Fibroblast of gingiva (primary cell): ENCODE measurements around the gene BEND4.
A peak's percentile ranks its signal among the peaks of the same experiment; 100 is the strongest.

Experiments
- DNase-seq: peaks from one replicate; pipeline ENCODE4 v3.0.0-alpha.2; 2011; ENCODE audit warnings: low read depth

The BEND4 gene

DNA sequence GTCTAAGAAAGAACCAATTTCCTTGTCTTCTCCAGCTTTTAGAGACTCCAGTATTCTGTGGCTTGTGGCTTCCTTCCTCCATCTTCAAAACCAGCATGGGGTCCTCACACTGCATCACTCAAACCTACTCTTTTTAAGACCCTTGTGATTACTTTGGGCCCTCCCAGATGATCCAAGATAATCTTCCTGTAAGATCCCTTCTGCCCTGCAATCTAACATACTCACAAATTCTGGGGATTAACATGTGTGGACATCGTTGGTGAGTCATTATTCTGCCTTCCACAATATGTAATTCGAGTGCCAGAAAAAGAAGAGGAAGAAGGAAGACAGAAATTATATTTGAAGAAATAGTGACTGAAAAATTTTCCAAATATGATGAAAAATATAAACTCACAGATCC, 47.9 kb downstream of the BEND4 start:
- peak; percentile 11 for DNase-seq

DNA sequence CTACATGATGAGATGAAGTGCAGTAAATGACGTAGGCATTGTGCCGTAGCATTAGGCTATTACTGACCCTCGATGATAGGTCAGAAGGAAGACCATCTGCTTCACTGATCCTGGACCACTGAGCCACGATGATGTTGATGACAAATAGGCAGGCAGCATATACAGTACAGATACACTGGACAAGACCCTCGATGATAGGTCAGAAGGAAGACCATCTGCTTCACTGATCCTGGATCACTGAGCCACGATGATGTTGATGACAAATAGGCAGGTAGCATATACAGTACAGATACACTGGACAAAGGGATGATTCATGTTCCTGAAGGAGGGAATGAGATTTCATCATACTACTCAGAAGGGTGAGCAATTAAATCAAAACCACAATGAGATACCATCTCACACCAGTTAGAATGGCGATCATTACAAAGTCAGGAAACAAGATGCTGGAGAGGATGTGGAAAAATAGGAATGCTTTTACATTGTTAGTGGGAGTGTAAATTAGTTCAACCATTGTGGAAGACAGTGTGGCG, 50.9 kb downstream of the BEND4 start:
- DNase-seq = no peak

DNA sequence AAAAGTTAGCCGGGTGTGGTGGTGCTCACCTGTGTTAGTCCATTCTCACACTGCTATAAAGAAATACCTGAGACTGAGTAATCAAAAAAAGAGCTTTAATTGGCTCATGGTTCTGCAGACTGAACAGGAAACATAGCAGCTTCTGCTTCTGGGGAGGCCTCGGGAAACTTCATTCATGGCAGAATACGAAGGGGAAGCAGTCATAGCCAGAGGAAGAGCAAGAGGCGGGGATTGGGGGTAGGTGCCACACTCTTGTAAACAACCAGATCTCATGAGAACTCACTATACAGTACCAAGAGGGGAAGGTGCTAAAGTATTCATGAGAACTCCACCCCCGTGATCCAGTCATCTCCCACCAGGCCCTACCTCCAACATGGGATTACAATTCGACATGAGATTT, 64.1 kb downstream of the BEND4 start:
- DNase-seq = no peak

DNA sequence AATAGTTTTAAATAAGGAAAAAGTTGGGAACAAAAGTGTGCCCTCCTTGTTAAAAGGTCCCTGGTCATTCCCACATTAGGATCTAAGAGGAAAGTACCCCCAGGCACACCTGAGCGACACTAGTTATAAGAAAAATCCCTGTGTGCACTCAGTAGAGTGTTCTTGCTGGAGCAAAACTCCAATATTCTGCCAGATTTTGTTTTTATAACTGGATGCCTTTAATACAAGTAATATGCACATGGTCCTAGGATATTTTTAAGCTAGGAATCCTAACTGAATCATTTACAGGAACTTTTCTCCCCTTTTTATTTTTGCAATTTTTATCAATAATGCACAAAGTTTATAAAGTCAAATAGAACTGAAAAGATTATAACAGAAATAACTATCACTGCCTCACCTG, 68.6 kb downstream of the BEND4 start:
- peak; percentile 5 for DNase-seq

DNA sequence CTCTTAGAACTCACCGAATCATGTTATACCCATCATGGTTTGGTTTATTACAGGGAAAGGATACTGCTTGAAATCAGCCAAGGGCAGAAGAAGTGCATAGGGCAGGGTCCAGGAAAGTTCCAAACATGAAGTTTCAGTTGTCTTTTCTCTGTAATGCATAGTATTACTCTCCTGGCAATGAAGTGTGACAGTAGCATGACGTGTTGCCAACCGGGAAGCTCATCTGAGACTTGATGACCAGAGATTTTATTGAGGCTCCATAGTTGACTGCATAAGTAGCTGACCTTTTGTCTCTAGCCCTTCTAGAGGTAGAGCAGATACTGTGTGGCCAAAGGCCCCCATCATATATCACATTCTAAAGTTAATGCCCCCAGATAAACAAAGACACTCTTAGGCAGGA, 72.1 kb downstream of the BEND4 start:
- DNase-seq = no peak

DNA sequence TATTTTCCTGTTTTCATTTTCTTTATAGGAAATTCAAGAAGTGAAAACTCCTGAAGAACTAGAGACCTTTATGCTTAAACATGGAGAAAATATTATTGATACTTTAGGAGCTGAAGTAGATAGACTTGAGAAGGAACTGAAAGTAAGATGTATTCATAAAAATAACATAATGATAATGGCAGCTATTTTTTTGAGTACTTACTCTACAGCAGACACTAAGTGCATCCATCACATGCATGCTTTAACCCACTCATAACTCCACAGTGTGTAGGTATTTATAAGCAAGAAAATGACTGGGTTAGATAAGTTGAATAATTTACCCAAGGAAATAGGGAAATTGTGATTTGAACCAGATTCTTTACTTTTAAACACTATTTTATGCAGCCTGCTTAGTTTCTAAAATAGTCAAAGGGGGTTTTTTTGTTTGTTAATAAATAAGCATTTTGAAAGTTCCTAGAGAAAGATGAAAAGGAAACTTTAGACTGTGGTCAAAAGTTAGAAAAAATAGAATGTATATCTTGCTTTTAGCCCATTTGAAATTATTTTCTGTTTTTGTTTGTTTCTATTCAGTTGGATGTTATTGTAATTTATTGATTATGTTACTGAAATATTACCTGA, 74.2 kb downstream of the BEND4 start:
- no peak for DNase-seq

DNA sequence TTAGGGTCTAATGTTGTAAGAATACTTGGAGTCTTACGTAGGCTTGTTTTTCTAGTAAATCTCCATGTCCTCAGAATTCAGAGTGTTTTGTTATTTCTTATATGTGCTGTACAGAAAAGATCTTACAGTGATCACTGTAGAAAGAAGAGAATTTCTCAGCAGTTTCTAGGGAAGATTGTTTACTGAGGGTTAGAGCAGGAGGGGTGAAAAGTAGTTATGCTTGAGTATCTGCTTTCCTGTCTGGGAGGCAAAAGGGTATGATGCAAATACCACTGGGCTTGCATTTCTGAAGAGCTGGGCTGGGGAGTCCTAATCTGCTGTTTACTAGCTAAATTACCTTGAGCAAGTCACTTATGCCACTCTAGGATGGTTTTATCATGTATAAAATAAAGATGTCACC, 78.2 kb downstream of the BEND4 start:
- DNase-seq = peak; percentile 5

DNA sequence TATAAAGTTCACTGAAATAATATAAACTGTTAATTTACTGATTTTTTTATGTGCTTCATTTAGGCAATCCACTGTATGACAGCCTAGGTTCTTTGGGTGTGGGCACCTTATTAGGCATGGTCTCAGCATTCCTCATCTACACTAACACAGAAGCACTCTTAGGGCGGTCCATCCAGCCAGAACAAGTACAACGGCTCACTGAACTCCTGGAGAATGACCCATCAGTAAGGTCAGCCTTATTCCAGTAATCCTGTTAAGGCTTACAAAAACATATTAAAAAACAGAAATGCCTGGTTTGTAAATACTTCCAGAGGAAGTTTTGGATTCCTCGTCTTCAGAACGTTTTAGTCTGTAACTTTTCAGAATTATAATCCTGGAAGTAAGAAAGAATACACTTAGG, 82.0 kb downstream of the BEND4 start:
- no peak for DNase-seq

DNA sequence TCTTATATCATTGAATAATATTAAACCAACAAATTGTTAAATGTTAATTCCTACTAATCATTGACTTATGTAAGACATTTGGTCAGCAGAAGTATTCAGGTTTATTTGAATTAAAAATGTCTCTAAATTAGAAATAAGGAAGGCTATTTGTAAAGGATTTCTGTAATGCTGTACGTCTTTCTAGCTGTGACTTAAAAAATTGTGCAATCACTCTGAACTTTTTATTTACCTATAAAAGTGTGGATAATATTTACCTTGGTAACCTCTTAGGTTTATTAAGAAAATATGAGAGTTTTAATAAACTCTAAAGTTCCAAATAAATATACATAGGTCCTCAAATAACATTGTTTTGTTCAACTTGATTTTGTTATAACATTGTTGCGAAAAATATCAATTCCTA, 85.2 kb downstream of the BEND4 start:
- DNase-seq = no peak

DNA sequence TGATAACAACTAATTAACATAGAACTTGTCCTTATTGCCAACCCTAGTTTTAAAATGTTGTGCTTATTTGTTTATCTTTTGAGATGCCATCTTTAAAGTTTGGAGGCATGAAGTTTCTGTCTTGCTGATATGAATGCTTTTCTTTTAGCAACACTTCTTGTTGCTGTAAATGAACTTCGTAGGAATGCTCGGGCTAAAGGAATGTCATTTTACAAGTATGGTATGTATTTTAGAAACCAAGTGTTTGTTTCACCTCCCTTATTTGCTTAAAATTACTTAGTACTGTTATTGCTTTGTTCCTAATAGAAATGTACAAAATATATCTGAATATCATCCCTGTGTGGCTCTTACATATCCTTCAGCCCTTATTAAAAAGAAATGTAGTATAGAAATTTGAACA, 86.1 kb downstream of the BEND4 start:
- no peak for DNase-seq
